ENCODE measurements around the gene MACC1. TPM values are rescaled to one million over a fixed set of nuclear protein-coding genes. Genes with fewer than 3 reads are reported as not detected.

Gene MACC1
- total and polyA plus RNA-seq, 4 donors: 0.02 to 1.0 (median 0.50) TPM

- Histone ChIP-seq H3K4me3 (ENCODE audit: low read depth in 1 of 3, low read length in 3 of 3) (no peak overlapping the region), H3K27me3 (ENCODE audit: control insufficient read depth in 4 of 4, insufficient read depth in 4 of 4, low read length in 3 of 4) (no peaks in the 10 kb centered on the region), H3K9ac (ENCODE audit: low read depth in 1 of 2, low read length in 2 of 2) (no peak overlapping the region), H3K27ac (ENCODE audit: low read depth in 1 of 2, low read length in 2 of 2) (no peak overlapping the region), H3K36me3 (ENCODE audit: control insufficient read depth in 4 of 4, insufficient read depth in 3 of 4, low read depth in 1 of 4, low read length in 3 of 4) (no peaks in the 10 kb centered on the region), H3K9me3 (ENCODE audit: control insufficient read depth in 4 of 4, low read length in 3 of 4) (no peaks in the 10 kb centered on the region), H3K4me1 (ENCODE audit: control insufficient read depth in 4 of 4, insufficient read depth in 4 of 4, low read length in 3 of 4) (no peaks in the 10 kb centered on the region)
- no peak for DNase-seq (ENCODE audit: low spot score)
- TF ChIP-seq EGR1 (IDR thresholded peaks at IDR 0.05; ENCODE audit: low read depth in 2 of 2): no peak
- TF ChIP-seq CTCF (IDR thresholded peaks at IDR 0.05; ENCODE audit: low read depth, low read length, missing input control): no peak
- no peak for TF ChIP-seq FOXA2 (IDR thresholded peaks at IDR 0.05)
- TF ChIP-seq RXRA (IDR thresholded peaks at IDR 0.05): no peak
- TF ChIP-seq, protein P1, sequence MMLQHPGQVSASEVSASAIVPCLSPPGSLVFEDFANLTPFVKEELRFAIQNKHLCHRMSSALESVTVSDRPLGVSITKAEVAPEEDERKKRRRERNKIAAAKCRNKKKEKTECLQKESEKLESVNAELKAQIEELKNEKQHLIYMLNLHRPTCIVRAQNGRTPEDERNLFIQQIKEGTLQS (IDR thresholded peaks at IDR 0.05): no peak
- no peak for TF ChIP-seq HNF4A (conservative IDR thresholded peaks at IDR 0.05)
- TF ChIP-seq REST (IDR thresholded peaks at IDR 0.05): no peak
- TF ChIP-seq YY1 (IDR thresholded peaks at IDR 0.05): no peak
- no peak for TF ChIP-seq RAD21 (IDR thresholded peaks at IDR 0.05)
- TF ChIP-seq TAF1 (conservative IDR thresholded peaks at IDR 0.05): no peak
- no peak for TF ChIP-seq JUND (IDR thresholded peaks at IDR 0.05)
- no peak for TF ChIP-seq ZBTB33 (IDR thresholded peaks at IDR 0.05)
- no peak for TF ChIP-seq FOXA1 (IDR thresholded peaks at IDR 0.05)
These were observed 104.5 kb downstream of the MACC1 start for GRCh38 chr7:20112696-20113095.

DNA sequence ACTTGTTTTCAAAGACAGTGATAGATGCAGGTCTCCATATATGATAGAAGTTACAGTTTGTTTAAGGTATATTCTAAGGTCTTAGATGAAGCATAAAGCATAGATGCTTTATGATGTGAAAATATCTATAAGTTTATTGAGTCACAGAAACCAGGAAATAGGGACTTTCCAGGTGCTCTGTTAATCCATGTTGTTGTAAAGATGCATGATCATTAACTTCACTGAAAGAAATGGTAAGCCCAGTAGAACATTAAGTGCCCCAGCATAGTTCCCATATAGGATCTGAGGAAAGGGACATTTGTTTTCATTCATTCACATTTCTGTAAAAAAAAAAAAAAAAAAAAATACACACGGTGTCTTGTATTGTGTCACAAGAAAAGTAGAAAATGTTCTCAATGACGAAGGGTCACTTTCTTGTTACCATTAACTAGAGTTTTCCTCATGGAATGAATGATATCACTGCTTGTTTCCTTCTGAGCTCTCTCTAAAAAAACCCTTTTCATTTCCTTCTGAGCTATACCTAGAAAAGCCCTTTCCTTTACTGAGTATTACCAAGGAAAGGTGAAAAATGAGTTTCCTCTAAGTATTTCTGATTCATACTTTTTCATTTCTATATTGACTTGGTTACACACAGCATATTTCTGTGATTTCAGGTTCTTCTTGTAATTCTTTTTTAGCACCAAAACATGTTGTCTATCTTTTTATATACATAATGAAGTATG, 105.2 kb downstream of the MACC1 start:
- Histone ChIP-seq H3K27ac (ENCODE audit: low read depth in 1 of 2, low read length in 2 of 2) (no peak overlapping the region), H3K9ac (ENCODE audit: low read depth in 1 of 2, low read length in 2 of 2) (no peak overlapping the region), H3K9me3 (ENCODE audit: control insufficient read depth in 4 of 4, low read length in 3 of 4) (no peaks in the 10 kb centered on the region), H3K27me3 (ENCODE audit: control insufficient read depth in 4 of 4, insufficient read depth in 4 of 4, low read length in 3 of 4) (no peaks in the 10 kb centered on the region), H3K4me1 (ENCODE audit: control insufficient read depth in 4 of 4, insufficient read depth in 4 of 4, low read length in 3 of 4) (no peaks in the 10 kb centered on the region), H3K4me3 (ENCODE audit: low read depth in 1 of 3, low read length in 3 of 3) (no peak overlapping the region), H3K36me3 (ENCODE audit: control insufficient read depth in 4 of 4, insufficient read depth in 3 of 4, low read depth in 1 of 4, low read length in 3 of 4) (no peaks in the 10 kb centered on the region)
- DNase-seq (ENCODE audit: low spot score): no peak
- 68% methylated on average over 2 of the region's 2 CpGs for WGBS
- TF ChIP-seq NR2F2 (IDR thresholded peaks at IDR 0.05) (no peak), HNF4A (conservative IDR thresholded peaks at IDR 0.05) (no peak), RXRA (IDR thresholded peaks at IDR 0.05) (no peak), RAD21 (IDR thresholded peaks at IDR 0.05) (no peak), FOXA1 (IDR thresholded peaks at IDR 0.05) (no peak), TAF1 (conservative IDR thresholded peaks at IDR 0.05) (no peak), EGR1 (IDR thresholded peaks at IDR 0.05; ENCODE audit: low read depth in 2 of 2) (no peak)

Data from liver (tissue), 9 donors.